LHCN-M2 (cell line): ENCODE measurements around the gene MAP4K1. TPM values are rescaled to one million over a fixed set of nuclear protein-coding genes. Genes with fewer than 3 reads are reported as not detected.

Experiments used
- DNase-seq: peaks from one replicate; pipeline ENCODE4 v3.0.0-alpha.2; 2012; ENCODE audit warnings: low read depth
- total RNA-seq: library from RNA; depleted of rRNA; stranded (reverse); fragments of >200 nt; gene quantifications from 2 replicates; pipeline ENCODE4 v1.2.3, GENCODE V29; 2014; rRNA removed

Gene MAP4K1
- total RNA-seq, 1 experiment from 2014 or later, result 2.0 TPM

DNA sequence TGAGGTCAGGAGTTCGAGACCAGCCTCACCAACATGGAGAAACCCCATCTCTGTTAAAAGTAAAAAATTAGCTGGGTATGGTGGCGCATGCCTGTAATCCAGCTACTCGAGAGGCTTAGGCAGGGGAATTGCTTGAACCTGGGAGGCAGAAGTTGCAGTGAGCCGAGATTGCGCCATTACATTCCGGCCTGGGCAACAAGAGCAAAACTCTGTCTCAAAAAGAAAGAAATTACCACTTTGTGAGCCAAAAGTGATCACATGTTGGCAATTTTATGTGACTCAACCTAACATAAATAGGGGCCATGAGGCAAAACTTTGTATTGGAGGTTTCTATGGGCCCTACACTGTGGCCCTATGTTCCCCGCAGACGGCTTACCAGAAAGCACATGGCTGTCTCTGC lies 72.2 kb downstream of the MAP4K1 start:
- DNase-seq, result no peak

DNA sequence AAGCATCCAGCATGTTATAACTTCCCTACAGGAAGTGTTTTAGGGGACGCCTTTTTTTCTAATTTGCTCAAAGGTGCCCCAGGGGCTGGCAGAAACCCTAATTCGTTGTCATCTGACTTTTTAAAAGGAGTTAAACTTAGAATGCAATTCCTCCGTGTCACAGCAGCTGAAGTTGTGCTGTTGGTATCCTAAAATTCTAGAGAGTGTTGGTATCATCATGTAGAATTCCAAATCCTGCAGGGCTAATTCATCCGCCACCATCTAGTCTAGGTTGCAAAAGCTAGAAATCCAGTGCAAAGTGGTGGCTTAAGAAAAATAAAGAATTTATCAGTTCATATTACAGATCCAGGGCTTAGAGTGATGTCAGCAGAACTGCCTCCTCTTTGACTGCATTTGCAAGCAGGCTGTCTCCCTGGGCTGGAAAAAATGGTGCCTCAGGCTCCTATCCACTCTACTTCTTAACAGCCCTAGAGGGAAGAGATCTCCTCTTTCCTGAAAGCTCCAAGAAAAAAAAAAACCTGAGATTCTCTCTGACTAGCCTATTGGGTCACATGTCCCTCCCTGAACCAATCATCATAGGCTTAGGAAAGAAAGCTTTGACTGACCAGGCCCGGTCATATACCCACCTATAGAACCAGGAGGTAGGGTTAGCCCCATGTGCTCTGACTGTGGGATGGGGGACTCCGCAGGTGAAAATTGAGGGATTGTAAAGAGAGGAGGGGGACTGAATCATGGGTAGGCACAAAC lies 73.0 kb downstream of the MAP4K1 start:
- DNase-seq, result peak; percentile 56

DNA sequence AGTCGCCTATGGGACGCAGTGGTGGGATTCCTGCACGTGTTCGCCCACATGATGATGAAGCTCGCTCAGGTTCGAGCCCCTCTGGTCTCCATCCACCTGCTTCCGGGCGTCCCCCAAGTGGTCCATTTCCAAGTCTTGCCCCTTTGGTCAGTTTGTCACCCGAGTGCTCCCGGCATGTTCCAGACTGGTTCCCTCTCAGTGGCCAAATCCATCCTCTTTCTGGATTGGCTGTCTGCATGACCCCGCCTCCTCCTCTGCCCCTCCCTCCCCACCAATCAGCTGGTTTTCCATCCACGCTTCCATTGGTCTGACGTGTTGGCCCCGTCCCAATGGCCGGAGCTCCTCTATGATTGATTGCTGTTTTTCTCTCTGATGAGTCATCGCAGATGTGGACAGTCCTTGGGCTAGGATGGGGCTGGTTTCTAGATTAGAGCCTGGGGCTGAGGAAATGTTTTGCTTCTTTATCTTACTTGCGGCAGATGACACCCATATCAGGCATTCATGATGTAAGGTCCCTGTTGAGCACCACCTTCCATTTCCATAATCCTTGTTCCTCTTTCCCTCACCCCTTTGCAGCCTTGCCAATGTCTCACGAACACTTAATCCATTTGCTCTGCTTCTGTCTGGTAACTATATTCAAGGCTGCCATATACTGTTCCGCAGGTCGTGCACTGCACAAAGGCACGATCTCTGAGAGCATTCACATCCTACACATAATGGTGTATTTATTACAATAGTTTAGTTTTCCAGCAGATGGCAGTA lies 73.8 kb downstream of the MAP4K1 start:
- DNase-seq, result peak; percentile 80

DNA sequence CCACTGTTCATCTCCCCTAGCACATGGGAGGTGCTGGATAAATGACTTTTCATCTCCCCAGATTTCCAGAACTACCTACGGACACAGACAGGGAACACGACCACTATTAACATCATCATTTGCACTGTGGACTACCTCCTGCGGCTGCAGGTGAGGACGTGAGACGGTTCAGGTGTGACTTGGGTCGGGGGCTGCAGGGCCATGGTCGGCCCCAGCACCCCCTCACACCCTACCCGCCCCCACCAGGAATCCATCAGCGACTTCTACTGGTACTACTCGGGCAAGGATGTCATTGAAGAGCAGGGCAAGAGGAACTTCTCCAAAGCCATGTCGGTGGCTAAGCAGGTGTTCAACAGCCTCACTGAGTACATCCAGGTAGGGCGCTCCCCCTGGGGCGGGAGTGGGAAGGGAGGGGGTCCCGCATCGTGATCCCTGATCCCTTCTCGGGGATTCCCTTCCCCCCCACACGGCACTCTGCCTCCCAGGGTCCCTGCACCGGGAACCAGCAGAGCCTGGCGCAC lies 74.4 kb downstream of the MAP4K1 start:
- no peak for DNase-seq

DNA sequence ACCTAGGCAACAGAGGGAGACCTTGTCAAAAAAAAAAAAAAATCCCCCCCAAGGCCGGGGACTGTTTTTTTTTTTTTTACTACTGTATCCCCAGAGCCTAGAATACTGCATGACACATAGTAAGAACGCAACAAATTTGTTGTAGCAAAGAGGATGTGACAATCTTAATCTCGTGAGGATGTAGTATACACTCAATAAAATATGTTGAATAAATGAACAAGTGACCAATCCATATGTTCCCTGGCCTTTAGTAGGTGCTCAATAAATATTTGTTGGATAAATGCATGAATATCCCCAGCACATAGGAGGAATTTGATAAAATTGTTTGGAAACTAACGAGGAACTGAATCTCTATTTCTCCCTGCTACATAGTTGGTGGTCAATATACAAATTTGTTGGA lies 75.7 kb downstream of the MAP4K1 start:
- DNase-seq, result no peak

DNA sequence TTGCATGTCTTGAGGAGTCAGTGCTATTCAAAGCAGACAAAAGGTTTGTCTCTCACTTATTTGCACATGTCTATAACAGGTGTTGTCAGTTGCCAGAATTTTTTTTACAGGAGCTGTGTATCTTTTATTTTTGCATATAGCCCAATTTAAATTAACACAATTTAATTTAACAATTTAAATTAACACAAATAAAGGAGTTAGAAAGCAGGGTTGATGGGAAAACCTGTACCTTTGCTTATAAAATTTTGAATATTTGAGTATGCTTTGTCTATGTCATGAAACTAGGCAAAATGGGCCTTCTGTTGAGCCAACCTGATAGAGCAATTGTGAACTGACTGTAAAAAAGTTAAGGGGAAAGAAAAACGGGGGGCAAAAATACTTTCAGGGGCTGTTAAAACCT lies 78.0 kb downstream of the MAP4K1 start:
- no peak for DNase-seq

DNA sequence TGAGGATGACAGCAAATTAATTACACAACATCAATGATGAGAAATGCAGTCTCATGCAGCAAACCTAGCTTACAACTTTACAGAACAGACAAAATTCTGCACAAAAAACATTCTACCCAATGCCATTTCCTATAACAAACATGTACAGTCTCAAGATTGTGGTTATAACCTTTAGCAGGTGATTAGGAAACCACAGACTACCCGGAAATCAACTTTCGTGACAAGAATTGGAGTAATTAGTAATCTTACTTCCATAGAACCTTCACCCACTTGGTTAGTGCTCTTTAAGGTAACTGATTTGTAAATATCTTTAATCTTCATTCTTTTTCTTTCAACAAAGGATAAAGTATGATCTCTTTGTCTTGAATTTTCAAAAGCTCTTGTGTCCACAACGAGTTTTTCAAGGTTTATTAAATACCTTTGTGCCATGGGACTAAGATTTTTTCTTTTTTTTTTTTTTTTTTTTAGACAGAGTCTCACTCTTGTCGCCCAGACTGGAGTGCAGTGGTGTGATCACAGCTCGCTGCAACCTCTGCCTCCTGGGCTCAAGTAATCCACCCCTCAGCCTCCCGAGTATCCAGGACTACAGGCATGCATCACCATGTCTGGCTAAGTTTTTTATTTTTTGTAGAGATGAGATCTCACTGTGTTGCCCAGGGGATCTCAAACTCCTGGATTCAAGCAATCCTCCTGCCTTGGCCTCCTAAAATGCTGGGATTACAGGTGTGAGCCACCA lies 78.8 kb downstream of the MAP4K1 start:
- no peak for DNase-seq

DNA sequence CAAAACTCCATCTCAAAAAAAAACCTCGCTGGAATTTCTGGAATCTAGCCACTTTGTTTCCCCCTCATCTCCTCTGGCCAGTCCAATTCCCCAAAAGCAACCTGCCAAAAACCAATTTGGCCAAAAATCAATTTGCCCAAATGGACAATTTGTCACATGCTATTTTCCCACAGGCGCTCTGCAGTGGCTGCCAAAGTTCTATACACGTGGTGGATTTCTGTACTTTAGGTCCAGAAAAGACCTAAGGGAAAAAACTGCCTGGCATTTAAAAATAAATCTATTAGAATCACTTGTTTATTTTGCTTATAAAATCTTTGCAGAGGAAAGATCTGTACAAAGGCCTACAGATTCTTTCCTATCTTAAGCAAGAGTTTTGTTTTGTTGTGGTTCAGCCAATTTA lies 79.4 kb downstream of the MAP4K1 start:
- DNase-seq, result no peak

Other genes starting within 250 kb of the MAP4K1 start
- gene PSMD8, start 243.4 kb downstream of the MAP4K1 start, total RNA-seq, result 399 and 568 TPM in 2 replicates
- 1.3 and 2.6 TPM in 2 replicates for gene GGN, start 229.9 kb downstream of the MAP4K1 start, total RNA-seq
- gene SPRED3, start 229.3 kb downstream of the MAP4K1 start, total RNA-seq, result 5.6 and 6.9 TPM in 2 replicates
- gene FAM98C, start 214.9 kb downstream of the MAP4K1 start, total RNA-seq, result 21.2 TPM in 2 replicates
- gene RASGRP4, start 191.7 kb downstream of the MAP4K1 start, total RNA-seq, result not detected in 2 replicates
- 0.06 and 1.6 TPM in 2 replicates for gene RYR1, start 184.3 kb downstream of the MAP4K1 start, total RNA-seq
- gene EIF3K, start 1.2 kb upstream of the MAP4K1 start, total RNA-seq, result 279 and 320 TPM in 2 replicates
- gene ACTN4, start 29.7 kb upstream of the MAP4K1 start, total RNA-seq, result 451 and 519 TPM in 2 replicates
- gene CAPN12, start 126.5 kb upstream of the MAP4K1 start, total RNA-seq, result not detected in 2 replicates
- gene LGALS7, start 155.6 kb upstream of the MAP4K1 start, total RNA-seq, result not detected in 2 replicates
- gene LGALS7B, start 171.2 kb upstream of the MAP4K1 start, total RNA-seq, result not detected in 2 replicates
- not detected in 2 replicates for gene LGALS4, start 195.0 kb upstream of the MAP4K1 start, total RNA-seq
- gene ECH1, start 213.8 kb upstream of the MAP4K1 start, total RNA-seq, result 28.7 and 41.0 TPM in 2 replicates
- 289 and 297 TPM in 2 replicates for gene HNRNPL, start 232.0 kb upstream of the MAP4K1 start, total RNA-seq